NCI-H187 (cell line): Measurements from ENCODE around the gene UNK.

Source experiments
- DNase-seq, 2 experiments: peaks; one replicate each; lab custom pipeline; 2025; lab: John Stamatoyannopoulos, UW

Gene UNK

GRCh38 chr17:75834279-75834920 lies 49.8 kb downstream of the UNK start:
- no peak for DNase-seq

DNA sequence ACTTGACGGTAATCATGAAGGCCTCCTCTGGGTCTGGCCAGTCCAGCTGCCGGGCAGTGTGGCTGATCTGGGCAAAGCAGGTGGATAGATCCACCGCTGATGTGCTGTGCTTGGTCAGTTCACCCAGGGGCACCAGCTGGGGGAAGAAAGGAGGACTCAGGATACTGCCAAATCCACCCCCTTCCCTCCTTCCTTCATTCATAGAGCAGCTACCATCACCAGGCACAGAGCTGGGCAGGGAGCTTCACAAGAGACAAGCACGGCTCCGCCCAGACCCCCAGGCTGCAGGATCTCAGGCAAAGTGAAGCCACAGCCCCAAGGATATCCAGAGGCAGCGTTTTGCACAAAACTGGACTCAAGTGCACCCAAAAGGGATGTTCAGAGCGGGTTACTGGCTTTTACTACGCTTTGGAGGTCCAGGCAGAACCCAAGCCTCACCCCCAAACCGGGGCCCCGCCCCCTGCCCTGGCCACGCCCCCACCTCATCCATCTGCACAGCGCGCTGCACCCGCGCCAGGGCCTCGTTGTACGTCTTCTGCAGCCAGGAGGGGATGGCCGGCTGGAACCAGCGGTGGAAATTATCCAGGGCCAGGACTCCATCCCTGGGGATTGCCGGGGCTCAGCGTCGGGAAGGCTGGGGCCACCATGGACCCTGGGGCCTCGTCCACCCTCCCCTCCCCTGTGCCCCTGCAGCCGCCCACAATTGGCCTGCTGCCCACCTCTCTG lies 50.5 kb downstream of the UNK start:
- no peak for DNase-seq

DNA sequence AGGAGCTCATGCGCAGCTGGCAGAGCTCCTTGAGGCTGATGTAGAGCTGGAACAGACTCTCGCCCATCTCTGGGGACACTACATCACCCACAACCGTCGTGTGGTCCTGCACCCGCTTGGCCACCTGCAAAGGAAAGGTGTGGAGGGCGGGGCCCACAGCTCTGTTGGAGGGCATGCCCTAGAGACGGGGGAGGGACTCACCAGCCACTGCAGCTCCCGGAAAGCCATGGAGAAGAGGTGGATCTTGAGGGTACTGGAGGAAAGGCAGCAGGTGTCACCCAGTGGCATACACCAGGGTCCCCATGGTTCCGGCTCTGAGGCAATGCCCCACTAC lies 51.0 kb downstream of the UNK start:
- no peak for DNase-seq

DNA sequence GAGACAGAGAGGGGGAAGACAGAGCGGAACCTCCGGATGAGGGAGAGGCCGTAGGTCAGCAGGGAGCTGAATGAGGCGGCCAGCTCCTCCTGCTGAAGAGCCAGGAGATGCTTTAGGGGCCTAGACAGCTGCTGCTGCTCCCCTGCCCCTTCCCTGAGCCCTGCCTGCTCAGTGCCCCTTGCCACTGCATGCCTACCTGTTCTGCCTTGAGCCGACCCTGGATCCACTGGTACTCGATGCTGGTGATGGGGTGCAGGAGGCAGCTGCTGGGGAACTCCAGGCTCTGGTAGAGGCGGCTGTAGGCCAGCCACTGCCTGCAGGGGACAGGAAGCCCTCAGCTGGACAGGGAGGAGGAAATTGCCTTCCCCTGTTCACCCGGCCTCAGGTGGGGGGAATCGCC lies 52.0 kb downstream of the UNK start:
- no peak for DNase-seq

DNA sequence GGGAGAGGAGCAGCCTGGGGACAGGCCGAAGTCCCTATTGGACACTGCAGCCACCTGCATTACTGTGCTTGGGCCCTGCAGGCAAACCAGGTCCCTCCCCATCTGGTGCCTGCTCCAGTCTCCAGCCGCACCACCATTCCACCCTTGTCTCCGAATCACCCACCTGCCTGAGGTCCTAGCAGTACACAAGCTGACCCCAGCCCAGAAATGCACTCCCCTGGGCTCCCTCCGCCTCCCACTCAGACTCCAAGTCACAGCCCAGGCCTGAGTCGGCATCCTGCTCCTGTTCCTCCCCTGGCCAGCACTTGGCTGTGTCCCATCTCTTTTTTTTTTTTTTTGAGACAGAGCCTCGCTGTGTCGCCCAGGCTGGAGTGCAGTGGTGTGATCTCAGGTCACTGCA lies 53.3 kb downstream of the UNK start:
- no peak for DNase-seq

GRCh38 chr17:75838410-75838809 lies 53.8 kb downstream of the UNK start:
- no peak for DNase-seq

DNA sequence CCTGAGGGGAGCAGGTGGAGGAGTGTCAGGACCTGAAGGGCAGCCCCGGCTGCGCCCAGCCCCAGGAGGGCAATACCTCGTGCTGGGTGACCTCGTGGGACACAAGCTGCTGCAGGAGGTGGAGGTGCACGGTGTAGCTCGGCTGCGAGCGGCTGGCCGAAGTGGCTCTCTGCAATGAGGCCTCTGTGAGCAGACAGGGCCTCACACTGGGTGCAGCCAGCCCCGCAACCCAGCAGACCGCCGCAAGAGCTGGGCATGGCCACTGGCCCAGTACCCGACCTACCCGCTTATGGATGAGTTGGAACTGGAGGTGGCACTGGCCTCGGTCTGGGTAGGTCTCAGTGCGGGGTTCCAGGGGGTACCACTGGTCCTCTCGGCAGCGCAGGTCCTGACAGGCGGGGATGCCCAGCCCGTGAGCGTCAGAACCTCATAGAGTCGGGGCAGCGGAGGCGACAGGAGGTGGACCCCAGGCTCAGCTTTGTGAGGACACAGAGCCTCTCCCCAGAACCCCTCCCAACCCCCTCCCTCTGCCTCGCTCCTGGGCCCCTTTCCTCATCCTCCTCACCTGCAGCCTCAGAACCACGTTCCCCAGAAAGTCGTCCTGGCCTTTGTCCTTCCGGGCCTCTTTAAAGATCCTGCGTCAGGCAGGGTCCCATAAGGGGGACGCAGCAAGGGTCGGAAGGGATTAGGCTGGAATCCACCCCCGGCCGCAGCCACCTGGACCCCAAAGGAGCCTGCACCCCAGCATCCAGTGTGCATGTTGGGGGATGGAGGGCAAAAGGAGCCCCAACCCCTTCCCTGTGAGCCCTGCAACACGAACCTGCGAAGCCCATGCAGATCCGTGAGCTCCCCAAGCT lies 55.6 kb downstream of the UNK start:
- DNase-seq, result no peak

- DNase-seq, result no peak
Measured at GRCh38 chr17:75840799-75841164, 56.2 kb downstream of the UNK start.

GRCh38 chr17:75842411-75842810 lies 57.8 kb downstream of the UNK start:
- DNase-seq, result no peak

DNA sequence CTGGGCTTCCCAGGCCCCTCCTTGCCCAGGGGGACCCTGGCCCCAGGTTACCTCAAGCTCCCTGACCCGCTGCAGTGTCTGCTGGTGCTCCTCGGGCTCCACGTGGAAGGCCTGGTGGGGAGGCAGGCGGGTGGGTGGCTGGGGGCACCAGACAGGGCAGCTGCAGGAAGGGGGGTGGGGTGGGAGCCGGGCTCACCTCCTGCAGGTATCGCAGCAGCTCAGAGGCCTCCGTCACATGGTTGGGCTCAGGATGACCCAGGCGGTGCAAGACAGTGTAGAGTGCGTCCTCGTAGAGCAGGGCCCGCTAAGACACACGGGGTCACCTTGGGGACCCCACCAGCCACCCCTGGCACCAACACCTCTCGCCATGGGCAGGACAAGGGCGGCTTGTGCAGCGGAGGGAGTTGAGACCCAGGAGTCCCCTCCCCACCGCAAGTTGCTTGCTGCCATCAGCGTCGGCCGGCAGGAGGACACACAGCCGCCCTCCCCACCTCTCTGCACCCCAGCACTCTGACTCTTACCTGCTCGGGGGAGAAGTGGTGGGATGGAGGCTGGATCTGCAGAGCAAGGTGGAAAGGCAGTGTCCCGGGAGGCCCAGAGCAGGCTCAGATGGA lies 58.5 kb downstream of the UNK start:
- DNase-seq, result no peak

DNA sequence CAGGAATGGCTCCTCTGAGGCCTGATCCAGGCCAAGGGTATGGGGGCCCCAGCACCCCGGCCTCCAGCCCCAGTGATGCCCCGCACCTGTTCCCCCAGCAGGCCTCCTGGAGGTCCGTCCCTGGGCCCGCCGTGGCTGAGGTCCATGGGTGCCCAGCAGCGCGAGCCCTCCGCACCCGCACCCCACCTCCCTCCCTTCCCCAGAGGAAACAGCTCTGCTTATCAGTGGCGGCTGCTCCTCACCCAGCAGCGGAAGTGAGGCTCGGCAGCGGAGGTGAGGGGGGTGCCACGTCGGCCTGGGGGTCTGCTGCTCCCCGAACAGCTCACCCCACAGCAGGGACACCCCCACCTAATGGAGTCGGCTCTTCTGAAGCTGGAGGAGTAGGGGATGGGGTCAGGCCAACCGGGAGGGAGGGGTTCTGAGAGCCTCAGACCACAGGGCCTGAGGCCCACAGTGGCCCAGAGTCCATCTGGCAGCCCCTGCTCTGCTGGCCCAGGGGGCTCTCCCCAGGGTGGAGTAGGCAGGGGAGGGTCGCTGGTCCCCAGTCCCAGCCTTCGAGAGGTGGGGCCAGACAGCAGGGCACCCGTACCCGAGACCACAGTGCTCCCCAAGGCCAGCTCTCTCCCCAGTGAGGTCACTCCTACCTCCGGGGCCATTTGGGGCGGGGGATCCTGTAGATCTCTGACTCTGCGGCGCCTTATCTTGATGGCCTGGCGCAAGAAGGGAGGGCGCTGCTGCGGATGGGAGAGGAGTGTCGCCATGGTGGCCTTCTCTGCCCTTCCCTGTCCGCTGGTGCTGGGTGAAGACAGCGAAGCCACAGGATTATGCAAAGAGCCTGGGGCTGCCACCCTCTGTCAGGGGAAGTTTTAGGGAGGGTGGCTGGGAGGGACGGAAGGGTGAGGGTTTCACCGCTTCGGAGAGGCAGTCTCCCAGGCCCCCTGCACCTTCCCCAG lies 59.2 kb downstream of the UNK start, which contains the start of gene UNC13D:
TSS of gene UNC13D (minus strand) at position 828 of the 953 bp plus-strand sequence. CDS start at position 761, 67 bp downstream.
- DNase-seq, result no peak

GRCh38 chr17:75844530-75845057 lies 60.0 kb downstream of the UNK start:
- no peak for DNase-seq

GRCh38 chr17:75845058-75845711 lies 60.6 kb downstream of the UNK start:
- no peak for DNase-seq

DNA sequence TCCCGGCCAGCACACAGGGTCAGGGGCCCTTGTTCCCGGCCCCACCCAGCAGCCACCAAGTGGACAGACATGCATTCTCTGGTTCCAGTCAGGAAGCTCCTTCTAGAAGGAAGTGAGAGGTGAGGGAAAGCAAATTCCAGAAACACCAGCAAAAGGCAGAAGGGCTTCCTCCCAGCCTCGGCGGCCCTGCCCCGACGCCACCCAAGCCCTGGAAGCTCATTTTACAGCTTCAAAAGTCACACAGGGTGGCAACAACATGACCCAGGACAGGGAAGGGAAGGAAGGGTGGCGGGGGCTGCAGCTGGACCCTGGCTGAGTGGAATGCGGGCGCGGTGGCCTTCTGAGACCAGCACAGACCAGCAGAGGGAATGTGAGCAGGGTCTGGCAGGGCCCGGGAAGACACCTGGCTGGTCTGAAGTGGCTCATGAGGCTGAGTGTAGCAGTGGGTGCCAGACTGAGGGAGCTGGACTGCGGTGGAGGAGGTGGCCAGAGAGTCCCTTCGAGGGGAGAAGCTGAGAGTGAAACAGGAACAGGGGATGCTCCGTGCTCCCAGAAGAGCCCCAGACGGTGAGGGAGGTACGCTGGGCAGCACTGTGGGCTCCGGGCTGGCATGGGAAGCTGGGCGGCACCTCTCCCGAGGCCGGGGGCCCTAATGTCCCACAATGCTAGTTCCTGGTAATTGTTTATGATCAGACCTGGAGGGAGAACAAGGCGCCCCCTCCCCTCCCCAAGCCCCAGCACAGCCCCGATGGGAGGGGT lies 61.5 kb downstream of the UNK start:
- no peak for DNase-seq

DNA sequence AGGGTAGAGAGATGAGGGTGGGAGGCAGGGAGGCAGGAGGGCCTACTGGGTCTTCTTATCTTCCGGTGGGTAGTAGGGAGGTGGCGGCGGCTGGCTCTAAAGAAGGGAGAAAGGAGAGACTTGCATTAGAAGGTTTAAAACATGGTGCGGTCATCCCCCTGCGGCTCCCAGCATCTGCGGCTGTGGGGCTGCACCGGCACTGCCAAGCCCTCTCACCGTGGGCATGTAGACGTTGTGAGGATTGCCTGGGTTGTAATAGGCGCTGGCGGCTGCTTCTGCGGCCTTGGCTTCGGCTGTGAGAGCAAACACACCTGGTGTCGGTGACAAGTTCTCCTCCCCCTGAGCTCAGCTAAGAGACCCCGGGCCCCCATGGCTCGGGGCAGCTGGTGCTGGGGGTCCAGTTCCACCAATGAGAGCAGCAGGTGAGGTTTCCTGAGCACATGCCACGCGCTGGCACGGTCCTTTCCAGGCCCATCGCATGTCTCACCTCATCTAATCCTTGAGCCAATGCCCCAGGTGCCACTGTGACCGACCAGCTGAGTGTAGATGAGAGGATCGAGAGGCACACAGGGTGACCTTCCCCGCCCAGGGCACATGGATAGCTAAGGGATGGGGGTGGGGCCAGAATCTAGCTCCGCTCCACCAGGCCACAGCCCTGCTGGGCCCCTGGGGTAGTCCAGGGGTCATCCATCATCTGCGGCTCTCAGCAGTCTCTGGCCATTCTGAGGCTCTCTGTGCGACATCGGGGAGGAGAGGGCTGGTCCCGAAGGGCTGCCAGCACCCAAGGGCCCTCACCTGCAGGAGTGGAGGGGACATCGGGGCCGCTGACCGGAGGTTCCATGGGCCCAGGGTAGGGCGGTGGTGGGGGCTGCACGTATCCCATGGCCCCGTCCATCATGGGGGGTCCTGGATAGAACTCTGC lies 62.3 kb downstream of the UNK start:
- no peak for DNase-seq

DNA sequence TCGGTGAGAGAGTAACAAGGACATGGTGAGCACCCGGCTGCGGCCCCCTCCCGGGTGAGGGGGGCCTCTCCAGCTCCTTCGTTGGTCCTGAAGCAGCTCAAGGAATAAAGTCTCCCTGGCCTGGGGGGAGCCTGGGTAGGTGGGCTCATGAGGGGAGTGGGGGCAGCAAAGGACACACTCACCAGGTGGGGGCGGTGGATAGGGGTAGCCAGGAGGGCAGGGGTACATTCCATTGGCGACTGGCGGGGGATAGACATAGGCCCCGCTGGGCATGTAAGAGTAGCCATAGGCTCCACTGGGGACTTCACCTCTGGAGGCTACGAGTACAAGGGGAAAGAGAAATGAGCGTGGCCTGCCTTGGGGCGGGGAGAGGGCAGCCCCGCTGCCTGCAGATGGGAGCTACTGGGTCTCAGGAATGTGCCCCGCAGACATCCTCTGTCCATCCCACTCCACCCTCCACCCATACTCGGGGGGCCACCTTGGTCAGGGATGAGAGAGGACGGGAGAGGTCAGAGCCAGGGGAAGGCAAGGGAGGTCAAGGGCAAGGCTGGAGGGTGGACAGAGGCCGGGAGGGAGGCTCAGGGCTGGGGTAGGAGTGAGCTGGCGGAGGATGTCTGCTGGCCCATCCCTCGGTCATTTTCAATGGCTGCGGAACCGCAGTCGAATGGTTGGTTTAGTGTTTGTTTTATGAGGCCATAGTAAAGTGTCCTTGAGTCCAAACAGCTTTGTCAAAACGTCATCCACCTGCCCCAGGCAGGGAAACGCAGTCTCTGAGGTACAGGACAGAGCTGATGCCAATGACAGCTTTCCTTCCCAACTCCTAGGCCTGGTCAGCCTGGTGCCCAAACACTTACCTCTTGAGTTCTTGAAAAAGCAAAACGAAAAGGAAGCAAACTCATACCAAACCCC lies 63.3 kb downstream of the UNK start:
- DNase-seq, result no peak

DNA sequence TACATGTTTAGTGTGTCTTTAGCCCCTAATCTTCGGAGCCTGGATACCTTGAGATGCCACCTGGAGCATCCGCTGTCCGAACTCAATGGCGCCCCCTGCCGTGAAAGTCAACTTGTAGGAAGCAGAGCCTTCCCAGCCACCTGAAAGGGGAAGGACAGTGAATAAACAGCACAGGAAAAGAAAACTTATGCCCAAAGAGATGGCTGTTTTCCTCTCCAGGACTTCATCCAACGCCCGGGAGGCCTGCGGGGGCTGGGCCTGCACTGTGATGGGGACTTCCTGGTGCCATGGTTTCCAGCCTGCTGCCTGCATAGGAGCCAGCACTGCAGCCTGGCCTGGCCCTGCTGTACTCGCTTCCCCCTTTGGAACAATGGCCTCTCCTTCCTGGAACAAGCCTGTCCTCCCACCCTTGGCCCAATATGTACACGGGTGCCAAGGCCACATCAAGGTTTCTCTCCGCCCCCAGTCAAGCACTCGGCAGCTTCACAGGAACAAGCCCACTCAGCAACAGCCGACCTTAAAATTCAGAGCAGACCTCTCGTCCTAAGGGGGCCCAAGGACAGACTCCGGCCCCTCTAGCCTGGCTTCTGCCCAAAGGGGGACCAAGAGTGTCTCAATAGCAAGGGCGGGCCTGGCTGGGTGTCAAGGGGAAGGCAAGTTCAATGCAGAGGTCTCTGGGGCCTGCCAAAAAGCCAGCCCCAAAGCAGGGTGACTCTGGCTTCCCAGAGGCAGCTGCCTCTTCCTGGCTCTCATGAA lies 64.1 kb downstream of the UNK start:
- peak; percentile 13 to 50 for DNase-seq
